OCI-LY7 (cell line): ENCODE data around the gene PCP2. TPM values are rescaled to one million over a fixed set of nuclear protein-coding genes. Genes with fewer than 3 reads are reported as not detected.
"Not testable (repeated sequence)": the region's sequence is repeated elsewhere in the genome, so short reads cannot be mapped to it uniquely, and the experiment has no call there.

ENCODE experiments used
- BruUV-seq: library from RNA; stranded (reverse); fragments of 400-500 nt; replicated peaks from 2 replicates; lab custom pipeline; 2021; lab: Mats Ljungman, UMichigan
- CTCF ChIA-PET: fragments of 300-600 bp; sonication (Branson Sonifier 250); formaldehyde crosslinking; loops from one replicate; lab custom pipeline; 2022; ENCODE audit warnings: antibody characterized with exemption; ENCODE audit not compliant: unreplicated experiment; lab: Charles Lee
- POLR2A ChIA-PET: fragments of 300-600 bp; sonication (Branson Sonifier 250); formaldehyde crosslinking; loops from one replicate; lab custom pipeline; 2022; ENCODE audit warnings: antibody characterized with exemption; lab: Charles Lee
- DNase-seq: peaks from one replicate; pipeline ENCODE4 v3.0.0-alpha.2; 2015; ENCODE audit warnings: low spot score
- H2AFZ ChIP-seq: fragments of 200-600 bp; sonication (generic), shearing (Covaris generic); 2 replicates; pipeline ENCODE4 v1.6.1; 2014; ENCODE audit warnings: mild to moderate bottlenecking, antibody characterized with exemption, low read length, moderate library complexity
- H3K27ac ChIP-seq: fragments of 200-600 bp; sonication (generic); 2 replicates; pipeline ENCODE4 v1.5.1; 2014; ENCODE audit warnings: mixed run types, low read depth, mild to moderate bottlenecking, moderate library complexity, low read length, inconsistent platforms; ENCODE audit not compliant: poor library complexity, severe bottlenecking
- H3K36me3 ChIP-seq: fragments of 200-600 bp; sonication (generic); 2 replicates; pipeline ENCODE4 v1.6.1; 2014; ENCODE audit warnings: mild to moderate bottlenecking, antibody characterized with exemption, low read length, moderate library complexity, mixed read lengths; ENCODE audit not compliant: insufficient read depth
- H3K4me1 ChIP-seq: fragments of 200-600 bp; sonication (generic); 2 replicates; pipeline ENCODE4 v1.5.1; 2014; ENCODE audit warnings: mild to moderate bottlenecking, low read length; ENCODE audit not compliant: insufficient read depth, poor library complexity, severe bottlenecking
- H3K4me2 ChIP-seq: fragments of 200-600 bp; sonication (generic); 2 replicates; pipeline ENCODE4 v1.6.1; 2014; ENCODE audit warnings: mild to moderate bottlenecking, low read length
- H3K4me3 ChIP-seq: fragments of 200-600 bp; sonication (generic); 2 replicates; pipeline ENCODE4 v1.5.1; 2014; ENCODE audit warnings: mild to moderate bottlenecking, low read depth, low read length; ENCODE audit not compliant: poor library complexity, severe bottlenecking
- H3K79me2 ChIP-seq: fragments of 200-600 bp; sonication (generic); 2 replicates; pipeline ENCODE4 v1.6.1; 2016; ENCODE audit warnings: low read depth, mild to moderate bottlenecking, low read length, moderate library complexity, mixed read lengths; ENCODE audit not compliant: insufficient read depth
- H3K9me2 ChIP-seq: fragments of 200-600 bp; sonication (generic); 2 replicates; pipeline ENCODE4 v1.6.1; 2016; ENCODE audit warnings: mild to moderate bottlenecking, low read length, mixed read lengths; ENCODE audit not compliant: insufficient read depth
- H3K9me3 ChIP-seq: fragments of 200-600 bp; sonication (generic); 2 replicates; pipeline ENCODE4 v1.6.1; 2014; ENCODE audit warnings: mild to moderate bottlenecking, mixed run types, low read length, mixed read lengths
- H4K20me1 ChIP-seq: fragments of 200-600 bp; sonication (generic); 2 replicates; pipeline ENCODE4 v1.6.1; 2014; ENCODE audit warnings: mild to moderate bottlenecking, antibody characterized with exemption, low read length, moderate library complexity, mixed read lengths; ENCODE audit not compliant: insufficient read depth
- CTCF ChIP-seq: fragments of 200-600 bp; sonication (generic); conservative IDR thresholded peaks from 2 replicates; pipeline ENCODE4 v1.5.1; 2014; ENCODE audit warnings: mild to moderate bottlenecking, antibody characterized with exemption, low read length, moderate library complexity, mixed read lengths
- EZH2phosphoT487 ChIP-seq: fragments of 200-600 bp; sonication (generic); IDR thresholded peaks from 2 replicates; pipeline ENCODE4 v1.6.1; 2018; ENCODE audit warnings: low read depth, borderline replicate concordance, mild to moderate bottlenecking, mixed run types, antibody characterized with exemption, low read length, moderate library complexity, mixed read lengths
- intact Hi-C: fragments of 100-400 bp; cut with micrococcal nuclease; formaldehyde crosslinking; loops from one replicate; pipeline ENCODE4 v1.10.0; 2022; ENCODE audit not compliant: unreplicated experiment
- total RNA-seq, 2 experiments: library from RNA; depleted of rRNA in 1 of 2; stranded (reverse); fragments of >200 nt in 1 of 2; shearing (Covaris generic) in 1 of 2; gene quantifications; 2 replicates each; pipeline ENCODE4 v1.2.3, GENCODE V29; 2014 to 2022

The PCP2 gene
- total RNA-seq, 2 experiments from 2014 or later = 0.82 to 2.0 TPM

- CTCF ChIA-PET = no interaction called here
- H3K4me3 ChIP-seq = no peak overlapping the region
- TF ChIP-seq CTCF (no peak), EZH2phosphoT487 (no peak)
- POLR2A ChIA-PET = no interaction called here
- no peak overlapping the region for H2AFZ ChIP-seq
- no peaks in the 10 kb centered on the region for H3K4me1 ChIP-seq
- H3K27ac ChIP-seq = no peak overlapping the region
- no peaks in the 10 kb centered on the region for H3K9me3 ChIP-seq
- no peaks in the 10 kb centered on the region for H3K36me3 ChIP-seq
- H3K79me2 ChIP-seq = no peaks in the 10 kb centered on the region
- BruUV-seq = no TSS peak
- intact Hi-C loops = no loop called here
- no peak for DNase-seq
- H4K20me1 ChIP-seq = no peaks in the 10 kb centered on the region
- H3K4me2 ChIP-seq = no peak overlapping the region
- H3K9me2 ChIP-seq = no peaks in the 10 kb centered on the region
Measured at GRCh38 chr19:7644550-7644877, 11.0 kb upstream of the PCP2 start.

GRCh38 chr19:7643629-7644549 is 10.4 kb upstream of the PCP2 start:
- intact Hi-C loops, H3K27ac ChIP-seq, BruUV-seq, H3K4me3 ChIP-seq, H3K4me2 ChIP-seq, H3K4me1 ChIP-seq, H3K9me2 ChIP-seq, H3K79me2 ChIP-seq, H3K36me3 ChIP-seq, H4K20me1 ChIP-seq, H3K9me3 ChIP-seq, H2AFZ ChIP-seq: not testable (repeated sequence)
- POLR2A ChIA-PET = interaction anchor here (0.6 to 0.8 kb wide), 3 partner anchors 10 to 99 kb away, joined by 3 to 4 read pairs (median 3); no protein-coding TSS in a partner anchor
- CTCF ChIA-PET = interaction anchor here (0.6 kb wide), 1 partner anchor 9 kb away, joined by 3 read pairs; no protein-coding TSS in a partner anchor
- DNase-seq = peak; percentile 67

- Histone ChIP-seq H3K9me2 (no peaks in the 10 kb centered on the region), H3K4me1 (peaks cover 2% of the 10 kb centered on the region), H3K79me2 (no peaks in the 10 kb centered on the region), H4K20me1 (no peaks in the 10 kb centered on the region), H2AFZ (no peak overlapping the region), H3K4me2 (no peak overlapping the region), H3K9me3 (no peaks in the 10 kb centered on the region), H3K4me3 (no peak overlapping the region), H3K36me3 (no peaks in the 10 kb centered on the region), H3K27ac (no peak overlapping the region)
- no peak for DNase-seq
- TF ChIP-seq CTCF (no peak), EZH2phosphoT487 (no peak)
- POLR2A ChIA-PET = no interaction called here
- no TSS peak for BruUV-seq
- intact Hi-C loops = no loop called here
- CTCF ChIA-PET = no interaction called here
Measured at GRCh38 chr19:7643031-7643415, 9.5 kb upstream of the PCP2 start.
